Measurements from ENCODE around the gene ENDOD1.

DNA sequence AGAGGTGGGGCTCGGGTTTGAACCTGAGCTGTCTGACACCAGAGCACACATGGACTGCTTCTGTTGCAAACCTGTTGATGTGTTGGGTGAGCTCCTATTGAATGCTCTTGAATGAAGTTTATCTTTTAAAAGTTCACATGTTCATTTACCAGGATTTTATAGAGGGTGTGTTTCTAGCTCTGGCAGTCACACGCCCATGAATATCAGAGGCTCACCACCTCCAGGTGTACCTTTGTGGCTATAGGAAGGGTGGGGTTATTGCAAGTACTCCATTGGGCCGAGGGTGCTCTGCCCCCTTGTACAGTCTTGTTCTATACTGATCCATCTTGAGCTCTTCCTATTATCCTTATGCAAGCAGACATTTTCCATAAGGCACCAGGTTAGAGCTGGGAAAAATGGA lies 9.2 kb downstream of the ENDOD1 start:
- TF ChIP-seq, protein P1, sequence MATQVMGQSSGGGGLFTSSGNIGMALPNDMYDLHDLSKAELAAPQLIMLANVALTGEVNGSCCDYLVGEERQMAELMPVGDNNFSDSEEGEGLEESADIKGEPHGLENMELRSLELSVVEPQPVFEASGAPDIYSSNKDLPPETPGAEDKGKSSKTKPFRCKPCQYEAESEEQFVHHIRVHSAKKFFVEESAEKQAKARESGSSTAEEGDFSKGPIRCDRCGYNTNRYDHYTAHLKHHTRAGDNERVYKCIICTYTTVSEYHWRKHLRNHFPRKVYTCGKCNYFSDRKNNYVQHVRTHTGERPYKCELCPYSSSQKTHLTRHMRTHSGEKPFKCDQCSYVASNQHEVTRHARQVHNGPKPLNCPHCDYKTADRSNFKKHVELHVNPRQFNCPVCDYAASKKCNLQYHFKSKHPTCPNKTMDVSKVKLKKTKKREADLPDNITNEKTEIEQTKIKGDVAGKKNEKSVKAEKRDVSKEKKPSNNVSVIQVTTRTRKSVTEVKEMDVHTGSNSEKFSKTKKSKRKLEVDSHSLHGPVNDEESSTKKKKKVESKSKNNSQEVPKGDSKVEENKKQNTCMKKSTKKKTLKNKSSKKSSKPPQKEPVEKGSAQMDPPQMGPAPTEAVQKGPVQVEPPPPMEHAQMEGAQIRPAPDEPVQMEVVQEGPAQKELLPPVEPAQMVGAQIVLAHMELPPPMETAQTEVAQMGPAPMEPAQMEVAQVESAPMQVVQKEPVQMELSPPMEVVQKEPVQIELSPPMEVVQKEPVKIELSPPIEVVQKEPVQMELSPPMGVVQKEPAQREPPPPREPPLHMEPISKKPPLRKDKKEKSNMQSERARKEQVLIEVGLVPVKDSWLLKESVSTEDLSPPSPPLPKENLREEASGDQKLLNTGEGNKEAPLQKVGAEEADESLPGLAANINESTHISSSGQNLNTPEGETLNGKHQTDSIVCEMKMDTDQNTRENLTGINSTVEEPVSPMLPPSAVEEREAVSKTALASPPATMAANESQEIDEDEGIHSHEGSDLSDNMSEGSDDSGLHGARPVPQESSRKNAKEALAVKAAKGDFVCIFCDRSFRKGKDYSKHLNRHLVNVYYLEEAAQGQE (IDR thresholded peaks at IDR 0.05; ENCODE audit: insufficient read depth in 1 of 2, low read depth in 2 of 2, low read length in 1 of 2), result no peak
- TF ChIP-seq, protein P2, sequence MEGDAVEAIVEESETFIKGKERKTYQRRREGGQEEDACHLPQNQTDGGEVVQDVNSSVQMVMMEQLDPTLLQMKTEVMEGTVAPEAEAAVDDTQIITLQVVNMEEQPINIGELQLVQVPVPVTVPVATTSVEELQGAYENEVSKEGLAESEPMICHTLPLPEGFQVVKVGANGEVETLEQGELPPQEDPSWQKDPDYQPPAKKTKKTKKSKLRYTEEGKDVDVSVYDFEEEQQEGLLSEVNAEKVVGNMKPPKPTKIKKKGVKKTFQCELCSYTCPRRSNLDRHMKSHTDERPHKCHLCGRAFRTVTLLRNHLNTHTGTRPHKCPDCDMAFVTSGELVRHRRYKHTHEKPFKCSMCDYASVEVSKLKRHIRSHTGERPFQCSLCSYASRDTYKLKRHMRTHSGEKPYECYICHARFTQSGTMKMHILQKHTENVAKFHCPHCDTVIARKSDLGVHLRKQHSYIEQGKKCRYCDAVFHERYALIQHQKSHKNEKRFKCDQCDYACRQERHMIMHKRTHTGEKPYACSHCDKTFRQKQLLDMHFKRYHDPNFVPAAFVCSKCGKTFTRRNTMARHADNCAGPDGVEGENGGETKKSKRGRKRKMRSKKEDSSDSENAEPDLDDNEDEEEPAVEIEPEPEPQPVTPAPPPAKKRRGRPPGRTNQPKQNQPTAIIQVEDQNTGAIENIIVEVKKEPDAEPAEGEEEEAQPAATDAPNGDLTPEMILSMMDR (IDR thresholded peaks at IDR 0.05), result no peak
